Large intestine (tissue), 3 donors: Measurements from ENCODE around the gene NDUFAF5. TPM values are rescaled to one million over a fixed set of nuclear protein-coding genes. Genes with fewer than 3 reads are reported as not detected.

ENCODE experiments used
- DNase-seq, 2 donors: peaks; one replicate each; pipeline versions ENCODE4 v3.0.0 to v3.0.0-alpha.2; 2013
- H3K27ac ChIP-seq: one replicate; pipeline ENCODE4 v1.5.1; 2013; ENCODE audit warnings: low read length
- H3K27me3 ChIP-seq: 2 replicates; pipeline ENCODE4 v1.6.1; 2013; ENCODE audit warnings: low read length; ENCODE audit not compliant: control insufficient read depth, insufficient read depth
- H3K36me3 ChIP-seq: 2 replicates; pipeline ENCODE4 v1.6.1; 2013; ENCODE audit warnings: low read length; ENCODE audit not compliant: control insufficient read depth, insufficient read depth
- H3K4me1 ChIP-seq: one replicate; pipeline ENCODE4 v1.6.1; 2013; ENCODE audit warnings: low read length; ENCODE audit not compliant: control insufficient read depth, insufficient read depth
- H3K4me3 ChIP-seq: one replicate; pipeline ENCODE4 v1.5.1; 2013; ENCODE audit warnings: low read length
- H3K9me3 ChIP-seq: one replicate; pipeline ENCODE4 v1.6.1; 2013; ENCODE audit warnings: mild to moderate bottlenecking, low read depth, low read length, moderate library complexity; ENCODE audit not compliant: control insufficient read depth
- WGBS: methylation state at CpG from one replicate; pipeline ENCODE4 v1.1.5; 2013; ENCODE audit warnings: low lambda C conversion rate; ENCODE audit not compliant: insufficient coverage; 5-methylcytosine and 5-hydroxymethylcytosine counted together
- polyA plus RNA-seq: library from polyadenylated mRNA; unstranded; fragments of 120-200 nt; gene quantifications from one replicate; pipeline ENCODE4 v1.2.1, GENCODE V29; 2013

The NDUFAF5 gene
- polyA plus RNA-seq, 1 donor: 22.7 TPM

- DNase-seq: no peak
- no peaks in the 10 kb centered on the region for H3K4me1 ChIP-seq
- no peaks in the 10 kb centered on the region for H3K36me3 ChIP-seq
- H3K27me3 ChIP-seq: no peaks in the 10 kb centered on the region
- no peak overlapping the region for H3K27ac ChIP-seq
- no peak overlapping the region for H3K4me3 ChIP-seq
- WGBS: no CpG with 5 or more reads among the region's 2 CpGs
- H3K9me3 ChIP-seq: no peaks in the 10 kb centered on the region
These were observed 66.5 kb downstream of the NDUFAF5 start for GRCh38 chr20:13851279-13851678.

- no peaks in the 10 kb centered on the region for H3K36me3 ChIP-seq
- DNase-seq: no peak
- H3K27me3 ChIP-seq: no peaks in the 10 kb centered on the region
- H3K9me3 ChIP-seq: no peaks in the 10 kb centered on the region
- H3K27ac ChIP-seq: no peak overlapping the region
- H3K4me1 ChIP-seq: no peaks in the 10 kb centered on the region
- WGBS: 78% methylated on average over 1 of the region's 1 CpG
- H3K4me3 ChIP-seq: no peak overlapping the region
These were observed 67.5 kb downstream of the NDUFAF5 start for GRCh38 chr20:13852306-13852705.

GRCh38 chr20:13855613-13856012 is 70.8 kb downstream of the NDUFAF5 start:
- no peak overlapping the region for H3K27ac ChIP-seq
- DNase-seq: no peak
- no CpG with 5 or more reads among the region's 4 CpGs for WGBS
- H3K36me3 ChIP-seq: no peaks in the 10 kb centered on the region
- H3K9me3 ChIP-seq: no peaks in the 10 kb centered on the region
- no peak overlapping the region for H3K4me3 ChIP-seq
- no peaks in the 10 kb centered on the region for H3K4me1 ChIP-seq
- H3K27me3 ChIP-seq: no peaks in the 10 kb centered on the region

GRCh38 chr20:13856354-13856753 is 71.5 kb downstream of the NDUFAF5 start:
- H3K36me3 ChIP-seq: no peaks in the 10 kb centered on the region
- no peaks in the 10 kb centered on the region for H3K27me3 ChIP-seq
- no peaks in the 10 kb centered on the region for H3K4me1 ChIP-seq
- WGBS: no CpG with 5 or more reads among the region's 4 CpGs
- H3K27ac ChIP-seq: no peak overlapping the region
- H3K9me3 ChIP-seq: no peaks in the 10 kb centered on the region
- no peak overlapping the region for H3K4me3 ChIP-seq
- DNase-seq: no peak

GRCh38 chr20:13857304-13857703 is 72.5 kb downstream of the NDUFAF5 start:
- no peaks in the 10 kb centered on the region for H3K9me3 ChIP-seq
- H3K27ac ChIP-seq: no peak overlapping the region
- WGBS: no CpG with 5 or more reads among the region's 3 CpGs
- DNase-seq: no peak
- H3K36me3 ChIP-seq: no peaks in the 10 kb centered on the region
- no peaks in the 10 kb centered on the region for H3K27me3 ChIP-seq
- no peak overlapping the region for H3K4me3 ChIP-seq
- no peaks in the 10 kb centered on the region for H3K4me1 ChIP-seq

GRCh38 chr20:13857961-13858360 is 73.1 kb downstream of the NDUFAF5 start:
- Histone ChIP-seq H3K4me1 (no peaks in the 10 kb centered on the region), H3K4me3 (no peak overlapping the region), H3K27me3 (no peaks in the 10 kb centered on the region), H3K27ac (no peak overlapping the region), H3K9me3 (no peaks in the 10 kb centered on the region), H3K36me3 (no peaks in the 10 kb centered on the region)
- WGBS: no CpG with 5 or more reads among the region's 7 CpGs
- no peak for DNase-seq

GRCh38 chr20:13858439-13858838 is 73.6 kb downstream of the NDUFAF5 start:
- no peaks in the 10 kb centered on the region for H3K36me3 ChIP-seq
- H3K27ac ChIP-seq: no peak overlapping the region
- no peaks in the 10 kb centered on the region for H3K9me3 ChIP-seq
- 92% methylated on average over 2 of the region's 5 CpGs for WGBS
- no peaks in the 10 kb centered on the region for H3K27me3 ChIP-seq
- no peak overlapping the region for H3K4me3 ChIP-seq
- H3K4me1 ChIP-seq: no peaks in the 10 kb centered on the region
- DNase-seq: no peak

GRCh38 chr20:13858871-13859270 is 74.0 kb downstream of the NDUFAF5 start:
- Histone ChIP-seq H3K27ac (no peak overlapping the region), H3K27me3 (no peaks in the 10 kb centered on the region), H3K4me3 (no peak overlapping the region), H3K4me1 (no peaks in the 10 kb centered on the region), H3K36me3 (no peaks in the 10 kb centered on the region), H3K9me3 (no peaks in the 10 kb centered on the region)
- no peak for DNase-seq

- no peak for DNase-seq
- no peaks in the 10 kb centered on the region for H3K27me3 ChIP-seq
- H3K4me3 ChIP-seq: no peak overlapping the region
- no peaks in the 10 kb centered on the region for H3K9me3 ChIP-seq
- WGBS: no CpG with 5 or more reads among the region's 2 CpGs
- no peaks in the 10 kb centered on the region for H3K4me1 ChIP-seq
- no peaks in the 10 kb centered on the region for H3K36me3 ChIP-seq
- no peak overlapping the region for H3K27ac ChIP-seq
These were observed 77.4 kb downstream of the NDUFAF5 start for GRCh38 chr20:13862245-13862644.

- no peak overlapping the region for H3K4me3 ChIP-seq
- no peaks in the 10 kb centered on the region for H3K36me3 ChIP-seq
- no peaks in the 10 kb centered on the region for H3K4me1 ChIP-seq
- H3K27me3 ChIP-seq: no peaks in the 10 kb centered on the region
- no CpG with 5 or more reads among the region's 1 CpG for WGBS
- no peak for DNase-seq
- no peak overlapping the region for H3K27ac ChIP-seq
- H3K9me3 ChIP-seq: no peaks in the 10 kb centered on the region
These were observed 78.4 kb downstream of the NDUFAF5 start for GRCh38 chr20:13863244-13863643.

- WGBS: no CpG with 5 or more reads among the region's 2 CpGs
- Histone ChIP-seq H3K4me3 (no peak overlapping the region), H3K9me3 (no peaks in the 10 kb centered on the region), H3K36me3 (no peaks in the 10 kb centered on the region), H3K27ac (peak overlapping the region; percentile 24), H3K4me1 (no peaks in the 10 kb centered on the region), H3K27me3 (no peaks in the 10 kb centered on the region)
- DNase-seq: no peak
These were observed 80.3 kb downstream of the NDUFAF5 start for GRCh38 chr20:13865156-13865555.
